Liver (tissue), 9 donors: ENCODE data around the gene GHDC. TPM values are rescaled to one million over a fixed set of nuclear protein-coding genes. Genes with fewer than 3 reads are reported as not detected.
"Not testable (repeated sequence)": the region's sequence is repeated elsewhere in the genome, so short reads cannot be mapped to it uniquely, and the experiment has no call there.

Experiments used
- DNase-seq: peaks from one replicate; pipeline ENCODE4 v3.0.0-alpha.2; 2017; ENCODE audit warnings: low spot score
- H3K27ac ChIP-seq, 2 donors: one replicate each; pipeline ENCODE4 v1.7.0; 2013; ENCODE audit warnings: inconsistent platforms in 2 of 2, low read length in 2 of 2, control low read depth in 1 of 2, low read depth in 1 of 2, mild to moderate bottlenecking in 1 of 2
- H3K27me3 ChIP-seq, 4 donors: one replicate each; pipeline versions ENCODE4 v1.6.1 to v1.7.0; 2013; ENCODE audit warnings: low read length in 3 of 4, inconsistent platforms in 1 of 4, mild to moderate bottlenecking in 1 of 4, moderate library complexity in 1 of 4; ENCODE audit not compliant: control insufficient read depth in 4 of 4, insufficient read depth in 4 of 4
- H3K36me3 ChIP-seq, 4 donors: one replicate each; pipeline versions ENCODE4 v1.6.1 to v1.7.0; 2013; ENCODE audit warnings: low read length in 3 of 4, mild to moderate bottlenecking in 3 of 4, low read depth in 1 of 4, moderate library complexity in 1 of 4; ENCODE audit not compliant: control insufficient read depth in 4 of 4, insufficient read depth in 3 of 4
- H3K4me1 ChIP-seq, 4 donors: one replicate each; pipeline versions ENCODE4 v1.6.1 to v1.7.0; 2013; ENCODE audit warnings: low read length in 3 of 4, mild to moderate bottlenecking in 3 of 4, moderate library complexity in 1 of 4; ENCODE audit not compliant: control insufficient read depth in 4 of 4, insufficient read depth in 4 of 4
- H3K4me3 ChIP-seq, 3 donors: one replicate each; pipeline versions ENCODE4 v1.6.1 to v1.7.0; 2013; ENCODE audit warnings: low read length in 3 of 3, control low read depth in 1 of 3, low read depth in 1 of 3, mild to moderate bottlenecking in 1 of 3
- H3K9ac ChIP-seq, 2 donors: one replicate each; pipeline ENCODE4 v1.7.0; 2013; ENCODE audit warnings: low read length in 2 of 2, mild to moderate bottlenecking in 2 of 2, moderate library complexity in 2 of 2, control low read depth in 1 of 2, low read depth in 1 of 2
- H3K9me3 ChIP-seq, 4 donors: one replicate each; pipeline versions ENCODE4 v1.6.1 to v1.7.0; 2013; ENCODE audit warnings: low read length in 3 of 4; ENCODE audit not compliant: control insufficient read depth in 4 of 4
- EGR1 ChIP-seq, 2 donors: IDR thresholded peaks; 2 replicates each; pipeline ENCODE4 v1.6.1; 2016 to 2018; ENCODE audit warnings: antibody characterized with exemption in 2 of 2, low read depth in 2 of 2
- FOXA1 ChIP-seq: IDR thresholded peaks from 2 replicates; pipeline ENCODE4 v1.6.1; 2016; ENCODE audit warnings: antibody characterized with exemption
- FOXA2 ChIP-seq: IDR thresholded peaks from 2 replicates; pipeline ENCODE4 v1.6.1; 2016; ENCODE audit warnings: antibody characterized with exemption
- GABPA ChIP-seq, 2 donors: IDR thresholded peaks in 1 of 2; conservative IDR thresholded peaks in 1 of 2; 2 replicates each; pipeline ENCODE4 v1.6.1; 2016; ENCODE audit warnings: antibody characterized with exemption in 2 of 2, mild to moderate bottlenecking in 1 of 2, moderate library complexity in 1 of 2
- HNF4A ChIP-seq, 2 donors: conservative IDR thresholded peaks; 2 replicates each; pipeline ENCODE4 v1.6.1; 2016; ENCODE audit warnings: antibody characterized with exemption in 2 of 2, mild to moderate bottlenecking in 2 of 2
- HNF4G ChIP-seq: IDR thresholded peaks from 2 replicates; pipeline ENCODE4 v1.6.1; 2016; ENCODE audit warnings: antibody characterized with exemption
- JUND ChIP-seq, 2 donors: IDR thresholded peaks; 2 replicates each; pipeline ENCODE4 v1.6.1; 2016; ENCODE audit warnings: antibody characterized with exemption in 2 of 2
- NR2F2 ChIP-seq: IDR thresholded peaks from 2 replicates; pipeline ENCODE4 v1.6.1; 2016; ENCODE audit warnings: antibody characterized with exemption
- RAD21 ChIP-seq, 2 donors: IDR thresholded peaks; 2 replicates each; pipeline ENCODE4 v1.6.1; 2016; ENCODE audit warnings: antibody characterized with exemption in 2 of 2, mild to moderate bottlenecking in 2 of 2
- RXRA ChIP-seq, 2 donors: IDR thresholded peaks; 2 replicates each; pipeline ENCODE4 v1.6.1; 2017 to 2018; ENCODE audit warnings: antibody characterized with exemption in 2 of 2, mild to moderate bottlenecking in 1 of 2
- SP1 ChIP-seq: IDR thresholded peaks from 2 replicates; pipeline ENCODE4 v1.6.1; 2018; ENCODE audit warnings: antibody characterized with exemption, mild to moderate bottlenecking
- TAF1 ChIP-seq: conservative IDR thresholded peaks from 2 replicates; pipeline ENCODE4 v1.6.1; 2016; ENCODE audit warnings: antibody characterized with exemption, mild to moderate bottlenecking
- YY1 ChIP-seq: IDR thresholded peaks from 2 replicates; pipeline ENCODE4 v1.6.1; 2016; ENCODE audit warnings: antibody characterized with exemption, mild to moderate bottlenecking
- WGBS: extraction: QIAGEN DNeasy Blood & Tissue Kit; methylation state at CpG from one replicate; pipeline ENCODE4 v1.1.7; 2013; 5-methylcytosine and 5-hydroxymethylcytosine counted together
- polyA plus RNA-seq, 2 donors: library from polyadenylated mRNA; stranded (reverse) in 1 of 2; unstranded in 1 of 2; fragments of 200-250 nt in 1 of 2; fragments of >200 nt in 1 of 2; fragmentation: Nextera tagmentation in 1 of 2; extraction: Ambion mirVana in 1 of 2; gene quantifications; one replicate each; pipeline versions ENCODE4 v1.2.1 to v1.2.3, GENCODE V29; 2013 to 2015
- total RNA-seq, 2 donors: library from RNA; depleted of rRNA; stranded (reverse); fragments of >200 nt; gene quantifications; one replicate each; pipeline ENCODE4 v1.2.3, GENCODE V29; 2014
- TF ChIP-seq, protein P1 (sequence below): IDR thresholded peaks from 2 replicates; pipeline ENCODE4 v1.6.1; 2016; ENCODE audit warnings: antibody characterized with exemption, mild to moderate bottlenecking
- TF ChIP-seq, protein P2 (sequence below): IDR thresholded peaks from 2 replicates; pipeline ENCODE4 v1.6.1; 2016; ENCODE audit warnings: antibody characterized with exemption
- TF ChIP-seq, protein P3 (sequence below): fragments of 150-350 bp; IDR thresholded peaks from 2 replicates; pipeline ENCODE4 v1.5.1; 2017; ENCODE audit warnings: improper control_type of control experiment, low read depth, low read length; ENCODE audit not compliant: missing input control
- TF ChIP-seq, protein P4 (sequence below): IDR thresholded peaks from 2 replicates; pipeline ENCODE4 v1.6.1; 2016; ENCODE audit warnings: antibody characterized with exemption
- TF ChIP-seq, protein P5 (sequence below): IDR thresholded peaks from 2 replicates; pipeline ENCODE4 v1.6.1; 2016; ENCODE audit warnings: antibody characterized with exemption
- donor health status: healthy.
- donor health status: healthy.
- donor health status: healthy.
- donor health status: healthy.
- donor health status: healthy.

GHDC gene
- total and polyA plus RNA-seq, 4 donors, result 10.0 to 17.6 (median 12.3) TPM

DNA sequence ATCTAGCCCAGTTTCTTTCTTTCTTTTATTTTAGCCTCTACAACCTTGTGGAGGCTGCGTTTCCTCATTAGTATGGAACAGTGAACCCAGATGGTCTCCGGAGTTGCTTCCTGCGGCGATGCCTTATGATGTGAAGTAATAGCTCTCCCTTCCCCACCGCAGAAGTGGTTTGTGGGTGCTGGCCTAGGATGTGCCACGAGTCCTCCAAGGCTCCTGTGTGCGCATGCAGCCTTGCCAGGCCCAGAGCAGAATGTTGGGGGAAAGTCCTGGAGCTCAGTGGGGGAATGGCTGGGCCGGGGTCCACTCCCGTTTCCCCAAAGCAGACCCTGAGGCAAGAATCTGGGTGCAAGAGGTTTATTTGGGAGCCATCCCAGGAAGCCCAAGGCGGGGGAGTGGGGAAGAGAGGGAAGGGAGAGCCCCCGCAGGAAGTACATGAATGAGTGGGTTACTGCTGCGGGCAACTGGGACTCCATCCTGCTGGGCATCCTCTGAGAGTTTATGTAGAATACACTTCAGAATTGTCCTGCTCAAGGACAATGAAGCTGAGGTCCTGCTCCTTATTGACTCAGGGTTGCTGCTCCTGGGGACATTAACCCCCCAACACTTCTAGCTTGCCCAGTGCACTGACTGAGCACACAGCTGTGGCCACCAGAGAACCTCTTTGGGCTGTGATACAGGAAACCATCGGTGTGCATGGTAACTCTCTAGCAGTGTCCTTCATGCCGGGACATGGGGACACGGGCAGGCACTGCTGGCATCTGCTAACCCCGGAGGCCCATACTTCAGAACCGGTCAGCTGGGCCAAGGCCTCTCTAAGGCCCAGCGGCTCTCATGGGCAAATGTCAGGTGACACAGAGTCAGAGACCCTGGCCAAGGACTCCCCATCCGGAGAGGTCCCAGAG lies 5.3 kb downstream of the GHDC start:
- Histone ChIP-seq H3K27ac (no peak overlapping the region), H3K4me3 (no peak overlapping the region), H3K4me1 (peaks cover 4 to 19% (median 10%) of the 10 kb centered on the region in 4 donors), H3K27me3 (no peaks in the 10 kb centered on the region), H3K9me3 (no peaks in the 10 kb centered on the region), H3K9ac (no peak overlapping the region), H3K36me3 (no peaks in the 10 kb centered on the region)
- TF ChIP-seq FOXA1, result no peak
- no peak for DNase-seq
- WGBS, result 85% methylated on average over 19 of the region's 19 CpGs

DNA sequence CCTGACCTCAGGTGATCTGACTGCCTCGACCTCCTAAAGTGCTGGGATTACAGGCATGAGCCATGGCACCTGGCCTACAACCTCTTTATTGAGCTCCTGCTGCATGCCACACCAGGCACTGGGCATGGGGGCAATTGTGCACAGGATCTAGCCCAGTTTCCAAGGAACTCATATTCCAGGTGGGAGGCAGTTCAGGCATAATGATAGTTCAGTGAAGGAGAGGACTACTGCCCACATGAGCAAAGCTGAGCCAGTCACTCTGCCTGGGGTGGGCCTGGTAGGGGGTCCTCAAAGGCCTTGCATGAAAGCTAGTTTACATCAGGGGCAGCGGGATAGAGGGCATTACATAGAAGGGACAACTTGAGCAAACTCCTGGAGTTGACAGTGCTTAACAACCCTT lies 6.5 kb downstream of the GHDC start:
- Histone ChIP-seq H3K4me3 (no peak overlapping the region), H3K9me3 (no peaks in the 10 kb centered on the region), H3K9ac (no peak overlapping the region), H3K27me3 (no peaks in the 10 kb centered on the region), H3K36me3 (no peaks in the 10 kb centered on the region), H3K27ac (no peak overlapping the region), H3K4me1 (peaks cover 0 to 15% (median 8%) of the 10 kb centered on the region in 4 donors)
- no peak for TF ChIP-seq YY1
- TF ChIP-seq, protein P1, sequence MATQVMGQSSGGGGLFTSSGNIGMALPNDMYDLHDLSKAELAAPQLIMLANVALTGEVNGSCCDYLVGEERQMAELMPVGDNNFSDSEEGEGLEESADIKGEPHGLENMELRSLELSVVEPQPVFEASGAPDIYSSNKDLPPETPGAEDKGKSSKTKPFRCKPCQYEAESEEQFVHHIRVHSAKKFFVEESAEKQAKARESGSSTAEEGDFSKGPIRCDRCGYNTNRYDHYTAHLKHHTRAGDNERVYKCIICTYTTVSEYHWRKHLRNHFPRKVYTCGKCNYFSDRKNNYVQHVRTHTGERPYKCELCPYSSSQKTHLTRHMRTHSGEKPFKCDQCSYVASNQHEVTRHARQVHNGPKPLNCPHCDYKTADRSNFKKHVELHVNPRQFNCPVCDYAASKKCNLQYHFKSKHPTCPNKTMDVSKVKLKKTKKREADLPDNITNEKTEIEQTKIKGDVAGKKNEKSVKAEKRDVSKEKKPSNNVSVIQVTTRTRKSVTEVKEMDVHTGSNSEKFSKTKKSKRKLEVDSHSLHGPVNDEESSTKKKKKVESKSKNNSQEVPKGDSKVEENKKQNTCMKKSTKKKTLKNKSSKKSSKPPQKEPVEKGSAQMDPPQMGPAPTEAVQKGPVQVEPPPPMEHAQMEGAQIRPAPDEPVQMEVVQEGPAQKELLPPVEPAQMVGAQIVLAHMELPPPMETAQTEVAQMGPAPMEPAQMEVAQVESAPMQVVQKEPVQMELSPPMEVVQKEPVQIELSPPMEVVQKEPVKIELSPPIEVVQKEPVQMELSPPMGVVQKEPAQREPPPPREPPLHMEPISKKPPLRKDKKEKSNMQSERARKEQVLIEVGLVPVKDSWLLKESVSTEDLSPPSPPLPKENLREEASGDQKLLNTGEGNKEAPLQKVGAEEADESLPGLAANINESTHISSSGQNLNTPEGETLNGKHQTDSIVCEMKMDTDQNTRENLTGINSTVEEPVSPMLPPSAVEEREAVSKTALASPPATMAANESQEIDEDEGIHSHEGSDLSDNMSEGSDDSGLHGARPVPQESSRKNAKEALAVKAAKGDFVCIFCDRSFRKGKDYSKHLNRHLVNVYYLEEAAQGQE, result no peak
- no peak for TF ChIP-seq NR2F2
- TF ChIP-seq RAD21 (IDR thresholded peaks at IDR 0.05), result no peak
- TF ChIP-seq, protein P2, sequence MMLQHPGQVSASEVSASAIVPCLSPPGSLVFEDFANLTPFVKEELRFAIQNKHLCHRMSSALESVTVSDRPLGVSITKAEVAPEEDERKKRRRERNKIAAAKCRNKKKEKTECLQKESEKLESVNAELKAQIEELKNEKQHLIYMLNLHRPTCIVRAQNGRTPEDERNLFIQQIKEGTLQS, result no peak
- TF ChIP-seq FOXA1, result no peak
- no peak for TF ChIP-seq JUND (IDR thresholded peaks at IDR 0.05)
- no peak for TF ChIP-seq HNF4A (conservative IDR thresholded peaks at IDR 0.05)
- TF ChIP-seq RXRA (IDR thresholded peaks at IDR 0.05), result no peak
- TF ChIP-seq EGR1 (IDR thresholded peaks at IDR 0.05; ENCODE audit: low read depth in 2 of 2), result no peak
- TF ChIP-seq SP1, result no peak
- TF ChIP-seq, protein P3, sequence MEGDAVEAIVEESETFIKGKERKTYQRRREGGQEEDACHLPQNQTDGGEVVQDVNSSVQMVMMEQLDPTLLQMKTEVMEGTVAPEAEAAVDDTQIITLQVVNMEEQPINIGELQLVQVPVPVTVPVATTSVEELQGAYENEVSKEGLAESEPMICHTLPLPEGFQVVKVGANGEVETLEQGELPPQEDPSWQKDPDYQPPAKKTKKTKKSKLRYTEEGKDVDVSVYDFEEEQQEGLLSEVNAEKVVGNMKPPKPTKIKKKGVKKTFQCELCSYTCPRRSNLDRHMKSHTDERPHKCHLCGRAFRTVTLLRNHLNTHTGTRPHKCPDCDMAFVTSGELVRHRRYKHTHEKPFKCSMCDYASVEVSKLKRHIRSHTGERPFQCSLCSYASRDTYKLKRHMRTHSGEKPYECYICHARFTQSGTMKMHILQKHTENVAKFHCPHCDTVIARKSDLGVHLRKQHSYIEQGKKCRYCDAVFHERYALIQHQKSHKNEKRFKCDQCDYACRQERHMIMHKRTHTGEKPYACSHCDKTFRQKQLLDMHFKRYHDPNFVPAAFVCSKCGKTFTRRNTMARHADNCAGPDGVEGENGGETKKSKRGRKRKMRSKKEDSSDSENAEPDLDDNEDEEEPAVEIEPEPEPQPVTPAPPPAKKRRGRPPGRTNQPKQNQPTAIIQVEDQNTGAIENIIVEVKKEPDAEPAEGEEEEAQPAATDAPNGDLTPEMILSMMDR, result no peak
- TF ChIP-seq, protein P4, sequence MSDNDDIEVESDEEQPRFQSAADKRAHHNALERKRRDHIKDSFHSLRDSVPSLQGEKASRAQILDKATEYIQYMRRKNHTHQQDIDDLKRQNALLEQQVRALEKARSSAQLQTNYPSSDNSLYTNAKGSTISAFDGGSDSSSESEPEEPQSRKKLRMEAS, result no peak
- TF ChIP-seq HNF4G, result no peak
- TF ChIP-seq FOXA2, result no peak
- TF ChIP-seq, protein P5, sequence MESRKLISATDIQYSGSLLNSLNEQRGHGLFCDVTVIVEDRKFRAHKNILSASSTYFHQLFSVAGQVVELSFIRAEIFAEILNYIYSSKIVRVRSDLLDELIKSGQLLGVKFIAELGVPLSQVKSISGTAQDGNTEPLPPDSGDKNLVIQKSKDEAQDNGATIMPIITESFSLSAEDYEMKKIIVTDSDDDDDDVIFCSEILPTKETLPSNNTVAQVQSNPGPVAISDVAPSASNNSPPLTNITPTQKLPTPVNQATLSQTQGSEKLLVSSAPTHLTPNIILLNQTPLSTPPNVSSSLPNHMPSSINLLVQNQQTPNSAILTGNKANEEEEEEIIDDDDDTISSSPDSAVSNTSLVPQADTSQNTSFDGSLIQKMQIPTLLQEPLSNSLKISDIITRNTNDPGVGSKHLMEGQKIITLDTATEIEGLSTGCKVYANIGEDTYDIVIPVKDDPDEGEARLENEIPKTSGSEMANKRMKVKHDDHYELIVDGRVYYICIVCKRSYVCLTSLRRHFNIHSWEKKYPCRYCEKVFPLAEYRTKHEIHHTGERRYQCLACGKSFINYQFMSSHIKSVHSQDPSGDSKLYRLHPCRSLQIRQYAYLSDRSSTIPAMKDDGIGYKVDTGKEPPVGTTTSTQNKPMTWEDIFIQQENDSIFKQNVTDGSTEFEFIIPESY, result no peak
- no peak for TF ChIP-seq TAF1
- TF ChIP-seq GABPA (IDR thresholded peaks at IDR 0.05 in 1 of 2, conservative IDR thresholded peaks at IDR 0.05 in 1 of 2), result no peak
- whole genome bisulfite sequencing, result 70% methylated on average over 2 of the region's 2 CpGs
- DNase-seq, result no peak

DNA sequence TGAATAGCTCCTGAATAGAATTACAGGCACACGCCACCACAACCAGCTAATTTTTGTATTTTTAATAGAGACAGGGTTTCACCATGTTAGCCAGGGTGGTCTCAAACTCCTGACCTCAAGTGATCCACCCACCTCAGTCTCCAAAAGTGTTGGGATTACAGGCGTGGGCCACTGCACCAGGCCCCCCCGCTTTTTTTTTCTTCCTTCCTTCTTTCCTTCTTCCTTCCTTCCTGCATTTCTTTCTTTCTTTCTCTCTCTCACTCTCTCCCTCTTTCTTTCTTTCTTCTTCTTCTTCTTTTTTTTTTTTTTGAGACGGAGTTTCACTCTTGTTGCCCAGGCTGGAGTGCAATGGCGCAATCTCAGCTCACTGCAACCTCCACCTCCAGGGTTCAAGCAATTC lies 8.1 kb downstream of the GHDC start:
- whole genome bisulfite sequencing, result 92% methylated on average over 5 of the region's 5 CpGs
- H3K4me1 ChIP-seq, result peaks cover under 1 to 17% (median 10%) of the 10 kb centered on the region in 4 donors
- H3K36me3 ChIP-seq, H3K9me3 ChIP-seq, H3K4me3 ChIP-seq, H3K27me3 ChIP-seq, DNase-seq, H3K9ac ChIP-seq, H3K27ac ChIP-seq: not testable (repeated sequence)
